Upper lobe of right lung (tissue), 1 donor: Measurements from ENCODE around the gene CLEC4G. TPM values are rescaled to one million over a fixed set of nuclear protein-coding genes. Genes with fewer than 3 reads are reported as not detected.

ENCODE experiments used
- ATAC-seq: fragments of 200-7000 bp; cut with Tn5 transposase; one replicate; pipeline ENCODE4 v1.9.1; 2020; ENCODE audit warnings: mild to moderate bottlenecking, moderate library complexity
- DNase-seq: peaks from one replicate; pipeline ENCODE4 v3.0.0-alpha.2; 2020
- H3K27ac ChIP-seq: fragments of 200-600 bp; one replicate; pipeline ENCODE4 v1.8.0; 2022
- H3K27me3 ChIP-seq: fragments of 200-600 bp; one replicate; pipeline ENCODE4 v1.8.0; 2022; ENCODE audit warnings: mild to moderate bottlenecking
- H3K36me3 ChIP-seq: fragments of 200-600 bp; one replicate; pipeline ENCODE4 v1.8.0; 2022
- H3K4me1 ChIP-seq: fragments of 200-600 bp; one replicate; pipeline ENCODE4 v1.8.0; 2022
- H3K4me3 ChIP-seq: fragments of 200-600 bp; one replicate; pipeline ENCODE4 v1.8.0; 2022; ENCODE audit warnings: mild to moderate bottlenecking
- H3K9me3 ChIP-seq: fragments of 200-600 bp; one replicate; pipeline ENCODE4 v1.8.0; 2022
- CTCF ChIP-seq: fragments of 200-600 bp; IDR thresholded peaks from one replicate; pipeline ENCODE4 v1.8.0; 2022; ENCODE audit warnings: antibody characterized with exemption
- intact Hi-C: fragments of 100-400 bp; cut with DNase I; formaldehyde crosslinking; loops from one replicate; pipeline ENCODE4 v1.11.0; 2022
- total RNA-seq: library from RNA; stranded (reverse); fragmentation: NEBNext Ultra II Directional; extraction: Animal tissue kit (Norgen Biotek cat#: 25700); gene quantifications from one replicate; pipeline ENCODE4 v1.2.1, GENCODE V29; 2021
- donor health status: DM: no; HTN: yes; CAD: no; lungs with severe emphysema.

The CLEC4G gene
- total RNA-seq, 1 donor from 2014 or later = 1.4 TPM

GRCh38 chr19:7720351-7720750, 11.6 kb downstream of the CLEC4G start:
- Histone ChIP-seq H3K4me3 (no peak overlapping the region), H3K36me3 (no peaks in the 10 kb centered on the region), H3K4me1 (no peaks in the 10 kb centered on the region), H3K9me3 (peaks cover 5% of the 10 kb centered on the region), H3K27ac (no peak overlapping the region), H3K27me3 (no peaks in the 10 kb centered on the region)
- DNase-seq = no peak
- intact Hi-C loops = no loop called here
- ATAC-seq = no peak
- TF ChIP-seq CTCF = no peak

- no peak overlapping the region for H3K27ac ChIP-seq
- ATAC-seq = no peak
- no peaks in the 10 kb centered on the region for H3K36me3 ChIP-seq
- H3K9me3 ChIP-seq = peaks cover 5% of the 10 kb centered on the region
- TF ChIP-seq CTCF = no peak
- H3K27me3 ChIP-seq = no peaks in the 10 kb centered on the region
- no peak for DNase-seq
- no peaks in the 10 kb centered on the region for H3K4me1 ChIP-seq
- intact Hi-C loops = no loop called here
- H3K4me3 ChIP-seq = no peak overlapping the region
Observed at GRCh38 chr19:7718668-7719067, 13.2 kb downstream of the CLEC4G start.

GRCh38 chr19:7716762-7717161, 15.1 kb downstream of the CLEC4G start:
- Histone ChIP-seq H3K4me1 (no peaks in the 10 kb centered on the region), H3K27me3 (no peaks in the 10 kb centered on the region), H3K36me3 (no peaks in the 10 kb centered on the region), H3K4me3 (no peak overlapping the region), H3K9me3 (peaks cover 5% of the 10 kb centered on the region), H3K27ac (no peak overlapping the region)
- TF ChIP-seq CTCF = no peak
- no peak for ATAC-seq
- no peak for DNase-seq
- intact Hi-C loops = no loop called here

- no peak for TF ChIP-seq CTCF
- Histone ChIP-seq H3K27me3 (no peaks in the 10 kb centered on the region), H3K9me3 (peaks cover 5% of the 10 kb centered on the region), H3K36me3 (no peaks in the 10 kb centered on the region), H3K4me1 (no peaks in the 10 kb centered on the region), H3K4me3 (no peak overlapping the region), H3K27ac (no peak overlapping the region)
- no peak for DNase-seq
- no peak for ATAC-seq
- intact Hi-C loops = no loop called here
Observed at GRCh38 chr19:7715671-7716070, 16.2 kb downstream of the CLEC4G start.

- no peak for DNase-seq
- no peak for TF ChIP-seq CTCF
- Histone ChIP-seq H3K36me3 (no peaks in the 10 kb centered on the region), H3K27me3 (no peaks in the 10 kb centered on the region), H3K4me3 (no peak overlapping the region), H3K4me1 (peaks cover 12% of the 10 kb centered on the region), H3K9me3 (no peaks in the 10 kb centered on the region), H3K27ac (no peak overlapping the region)
- no peak for ATAC-seq
- intact Hi-C loops = no loop called here
Observed at GRCh38 chr19:7710616-7711015, 21.3 kb downstream of the CLEC4G start.

GRCh38 chr19:7709932-7710460, 21.9 kb downstream of the CLEC4G start:
- DNase-seq = no peak
- ATAC-seq = no peak
- no peak for TF ChIP-seq CTCF
- no peaks in the 10 kb centered on the region for H3K9me3 ChIP-seq
- H3K4me1 ChIP-seq = peaks cover 12% of the 10 kb centered on the region
- intact Hi-C loops = no loop called here
- no peak overlapping the region for H3K4me3 ChIP-seq
- no peaks in the 10 kb centered on the region for H3K36me3 ChIP-seq
- H3K27me3 ChIP-seq = no peaks in the 10 kb centered on the region
- H3K27ac ChIP-seq = no peak overlapping the region
